Uterus (tissue), 4 donors: Measurements from ENCODE around the gene JAG1. TPM values are rescaled to one million over a fixed set of nuclear protein-coding genes. Genes with fewer than 3 reads are reported as not detected.
A peak's percentile ranks its signal among the peaks of the same experiment; 100 is the strongest.

Experiments used
- DNase-seq, 2 donors: peaks; one replicate each; pipeline ENCODE4 v3.0.0-alpha.2; 2019 to 2020
- H3K27ac ChIP-seq, 2 donors: fragments of 200-600 bp; sonication (generic); 1 replicate in 1 of 2; 2 replicates in 1 of 2; pipeline ENCODE4 v1.5.1; 2016 to 2018
- H3K27me3 ChIP-seq, 2 donors: fragments of 200-600 bp; sonication (generic); one replicate each; pipeline ENCODE4 v1.5.1; 2018 to 2019; ENCODE audit warnings: control low read depth in 1 of 2
- H3K36me3 ChIP-seq, 2 donors: fragments of 200-600 bp; sonication (generic); one replicate each; pipeline ENCODE4 v1.5.1; 2019; ENCODE audit warnings: control low read depth in 1 of 2
- H3K4me1 ChIP-seq, 2 donors: fragments of 200-600 bp; sonication (generic); one replicate each; pipeline ENCODE4 v1.5.1; 2018 to 2019; ENCODE audit warnings: control low read depth in 1 of 2
- H3K4me3 ChIP-seq, 2 donors: fragments of 200-600 bp; sonication (generic); 1 replicate in 1 of 2; 2 replicates in 1 of 2; pipeline ENCODE4 v1.5.1; 2018 to 2019; ENCODE audit warnings: mild to moderate bottlenecking in 1 of 2
- H3K9me3 ChIP-seq, 2 donors: fragments of 200-600 bp; sonication (generic); one replicate each; pipeline ENCODE4 v1.5.1; 2019; ENCODE audit warnings: control low read depth in 1 of 2
- CTCF ChIP-seq, 4 experiments: fragments of 200-600 bp in 2 of 4; fragments of 450-650 bp in 2 of 4; sonication (generic) in 2 of 4; IDR thresholded peaks; one replicate each; pipeline ENCODE4 v1.5.1; 2016 to 2019; ENCODE audit warnings: antibody characterized with exemption in 4 of 4, mild to moderate bottlenecking in 2 of 4, moderate library complexity in 1 of 4
- POLR2A ChIP-seq, 2 donors: fragments of 450-650 bp; IDR thresholded peaks; one replicate each; pipeline ENCODE4 v1.6.1; 2016; ENCODE audit warnings: antibody characterized with exemption in 2 of 2, mild to moderate bottlenecking in 1 of 2, moderate library complexity in 1 of 2
- intact Hi-C: fragments of 100-400 bp; cut with DNase I; formaldehyde crosslinking; loops from one replicate; pipeline ENCODE4 v1.15.1; 2023; ENCODE audit warnings: low total_unique reads
- total RNA-seq, 4 donors: library from RNA; depleted of rRNA in 3 of 4; stranded (reverse); fragments of >200 nt in 3 of 4; gene quantifications; one replicate each; pipeline versions ENCODE4 v1.1.0 to v1.2.4, GENCODE V29; 2014 to 2023
- donor health status: DM: yes; HTN: yes; CAD: no.

The JAG1 gene
- total RNA-seq, 4 donors from 2014 or later: 53.8 to 154 (median 111) TPM

GRCh38 chr20:10647471-10647870 lies 26.3 kb downstream of the JAG1 start:
- H3K4me3 ChIP-seq: no peak overlapping the region
- H3K27me3 ChIP-seq: no peaks in the 10 kb centered on the region
- intact Hi-C loops: no loop called here
- TF ChIP-seq CTCF (IDR thresholded peaks at IDR 0.05) (peak in 1 of 4 experiments; percentile 12), POLR2A (IDR thresholded peaks at IDR 0.05) (no peak)
- peak in 1 of 2 donors; percentile 11 for DNase-seq
- peak overlapping the region in 1 of 2 donors; percentile 16 for H3K27ac ChIP-seq
- H3K36me3 ChIP-seq: no peaks in the 10 kb centered on the region
- H3K9me3 ChIP-seq: no peaks in the 10 kb centered on the region
- peaks cover 0 to 3% of the 10 kb centered on the region in 2 donors for H3K4me1 ChIP-seq

GRCh38 chr20:10646886-10647420 lies 26.8 kb downstream of the JAG1 start:
- intact Hi-C loops: no loop called here
- Histone ChIP-seq H3K27ac (no peak overlapping the region), H3K4me1 (peaks cover 0 to 3% of the 10 kb centered on the region in 2 donors), H3K4me3 (no peak overlapping the region), H3K27me3 (no peaks in the 10 kb centered on the region), H3K36me3 (no peaks in the 10 kb centered on the region), H3K9me3 (no peaks in the 10 kb centered on the region)
- TF ChIP-seq CTCF (IDR thresholded peaks at IDR 0.05): no peak
- no peak for TF ChIP-seq POLR2A (IDR thresholded peaks at IDR 0.05)
- DNase-seq: peak in 1 of 2 donors; percentile 20

- peaks cover 0 to 3% of the 10 kb centered on the region in 2 donors for H3K4me1 ChIP-seq
- intact Hi-C loops: no loop called here
Measured at GRCh38 chr20:10646006-10646405, 27.8 kb downstream of the JAG1 start.

GRCh38 chr20:10645205-10645570 lies 28.6 kb downstream of the JAG1 start:
- H3K9me3 ChIP-seq: no peaks in the 10 kb centered on the region
- peak in 1 of 2 donors; percentile 9 for DNase-seq
- no peaks in the 10 kb centered on the region for H3K36me3 ChIP-seq
- intact Hi-C loops: no loop called here
- peak overlapping the region in 1 of 2 donors; percentile 35 for H3K27ac ChIP-seq
- no peaks in the 10 kb centered on the region for H3K27me3 ChIP-seq
- H3K4me3 ChIP-seq: no peak overlapping the region
- TF ChIP-seq CTCF (IDR thresholded peaks at IDR 0.05): no peak
- no peak for TF ChIP-seq POLR2A (IDR thresholded peaks at IDR 0.05)
- peaks cover 0 to 3% of the 10 kb centered on the region in 2 donors for H3K4me1 ChIP-seq

More at GRCh38 chr20:10646006-10646405, 27.8 kb downstream of the JAG1 start:
- Histone ChIP-seq H3K4me3 (no peak overlapping the region), H3K27me3 (no peaks in the 10 kb centered on the region), H3K27ac (peak overlapping the region in 1 of 2 donors; percentile 37), H3K36me3 (no peaks in the 10 kb centered on the region), H3K9me3 (no peaks in the 10 kb centered on the region)
- peak in 1 of 2 donors; percentile 9 for DNase-seq
- no peak for TF ChIP-seq POLR2A (IDR thresholded peaks at IDR 0.05)
- TF ChIP-seq CTCF (IDR thresholded peaks at IDR 0.05): no peak

GRCh38 chr20:10644458-10645204 lies 29.2 kb downstream of the JAG1 start:
- intact Hi-C loops: no loop called here
- peak in 1 of 2 donors; percentile 12 for DNase-seq
- H3K4me3 ChIP-seq: no peak overlapping the region
- H3K27me3 ChIP-seq: no peaks in the 10 kb centered on the region
- no peaks in the 10 kb centered on the region for H3K36me3 ChIP-seq
- no peaks in the 10 kb centered on the region for H3K9me3 ChIP-seq
- no peak for TF ChIP-seq CTCF (IDR thresholded peaks at IDR 0.05)
- TF ChIP-seq POLR2A (IDR thresholded peaks at IDR 0.05): no peak
- peak overlapping the region in 1 of 2 donors; percentile 35 for H3K27ac ChIP-seq
- peaks cover 0 to 3% of the 10 kb centered on the region in 2 donors for H3K4me1 ChIP-seq
